CD4-positive, alpha-beta T cell treated with Interleukin-4 for 1 hour (primary cell): ENCODE measurements around the gene GUSB.
"Not testable (repeated sequence)": the region's sequence is repeated elsewhere in the genome, so short reads cannot be mapped to it uniquely, and the experiment has no call there.

Experiments
- DNase-seq, 2 donors: peaks; one replicate each; pipeline ENCODE4 v3.0.0-alpha.2; 2020 to 2022

The GUSB gene

DNA sequence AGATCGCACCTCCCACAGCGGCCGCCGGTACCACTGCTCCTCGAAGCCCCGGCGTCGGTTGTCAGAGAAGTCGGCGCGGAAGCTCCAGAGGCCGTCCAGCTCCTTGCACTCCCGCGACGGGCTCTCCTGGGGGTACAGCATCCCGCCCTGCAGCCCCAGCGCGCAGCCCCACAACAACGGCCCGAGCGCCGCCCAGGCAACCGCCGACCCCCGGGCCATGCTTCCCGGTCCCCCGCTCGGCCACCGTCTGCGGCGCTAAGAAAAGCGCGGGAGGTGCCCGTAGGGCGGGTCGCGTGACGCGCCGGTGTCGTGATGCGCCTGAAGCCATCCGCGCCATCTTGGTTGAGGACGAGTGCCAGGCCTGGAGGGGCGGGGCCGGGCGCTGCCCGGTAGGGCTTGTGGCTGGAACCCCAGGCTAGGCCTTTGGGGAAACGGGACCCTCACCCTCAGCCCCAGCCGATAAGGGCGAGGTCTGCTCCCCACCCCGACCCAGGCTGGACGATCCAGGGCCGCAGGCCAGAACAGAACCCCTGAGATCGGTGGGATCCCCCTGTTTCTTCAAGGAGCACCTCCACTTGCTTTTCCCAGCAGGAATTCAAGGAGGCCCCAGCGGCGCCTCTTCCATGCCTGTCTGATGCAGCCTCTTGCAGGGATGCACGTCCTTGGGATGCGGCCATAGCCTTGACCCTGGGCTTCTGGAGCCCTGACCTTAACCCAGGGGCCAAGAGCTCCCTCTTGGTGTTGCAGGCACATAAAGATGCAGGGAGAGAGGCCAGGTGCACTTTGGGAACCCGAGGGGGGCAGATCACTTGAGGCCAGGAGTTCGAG lies at the start of gene GUSB:
Gene GUSB, minus strand, starts transcription at position 249 of the 828 bp plus-strand sequence. Its CDS starts 30 bp downstream, at position 219.
- DNase-seq = peak; percentile 89 to 91

DNA sequence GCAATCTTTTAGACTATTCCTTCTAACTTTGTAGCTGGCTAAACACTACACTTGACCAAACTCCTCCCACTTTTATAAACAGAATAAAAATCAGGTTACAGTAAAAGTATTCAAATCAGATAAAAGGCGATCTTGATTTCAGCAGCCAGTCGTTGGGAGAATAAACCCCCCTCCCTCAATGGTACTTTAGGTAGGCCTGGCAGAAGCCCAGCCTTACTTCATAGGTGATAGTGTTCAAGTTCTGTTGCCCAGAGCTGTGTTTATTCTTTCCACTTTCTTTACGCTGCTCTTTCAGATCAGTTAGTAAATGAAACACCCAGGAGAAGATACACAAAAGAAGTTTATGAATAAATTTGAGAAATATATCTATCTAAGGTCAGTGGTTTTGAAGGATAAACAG lies 46.3 kb upstream of the GUSB start:
- DNase-seq = not testable (repeated sequence)

DNA sequence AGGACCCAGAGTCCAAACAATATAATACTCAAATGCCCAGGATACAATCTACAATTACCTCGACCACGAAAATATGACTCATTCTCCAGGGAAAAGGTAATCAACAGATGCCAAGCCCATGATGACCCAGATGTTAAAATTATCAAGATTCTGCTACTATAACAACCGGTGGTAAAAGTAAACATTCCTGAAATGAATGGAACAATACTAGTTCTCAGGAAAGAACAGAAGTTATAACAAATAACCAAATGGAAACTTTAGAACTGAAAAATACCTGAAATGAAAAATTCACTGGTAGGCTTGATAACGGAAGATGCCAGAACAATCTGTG lies 34.1 kb upstream of the GUSB start:
- no peak for DNase-seq

DNA sequence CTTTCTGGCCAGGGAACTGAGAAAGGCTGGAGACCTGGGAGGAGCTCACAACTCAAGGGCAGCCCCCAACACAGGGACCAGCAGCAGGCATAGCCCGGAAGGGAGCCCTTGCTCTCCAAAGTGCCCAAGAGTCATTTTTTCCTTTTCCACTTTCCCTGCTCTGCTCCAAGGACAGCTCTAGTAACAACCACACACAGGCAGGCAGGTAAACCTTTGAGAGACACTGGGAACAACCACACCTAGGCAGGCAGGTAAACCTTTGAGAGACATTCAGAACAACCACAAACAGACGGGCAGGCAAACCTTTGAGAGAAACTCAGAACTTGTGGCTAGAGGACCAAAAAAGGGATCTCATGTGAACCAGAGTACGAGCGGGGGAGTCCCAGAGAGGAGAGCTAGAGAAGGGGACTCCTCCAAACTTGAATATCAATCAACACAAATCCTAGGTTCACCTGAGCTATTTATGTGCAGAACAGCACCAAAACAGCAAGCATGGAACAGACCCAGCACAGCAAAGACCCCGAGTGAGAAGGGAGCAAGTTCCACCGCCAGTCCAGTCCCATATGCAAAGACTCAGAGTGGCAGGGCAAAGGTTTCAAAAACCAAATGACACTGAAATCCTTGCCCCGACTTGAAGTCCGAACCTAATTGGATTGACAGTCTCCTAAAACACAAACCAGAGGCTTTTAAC lies 33.6 kb upstream of the GUSB start:
- DNase-seq = no peak

DNA sequence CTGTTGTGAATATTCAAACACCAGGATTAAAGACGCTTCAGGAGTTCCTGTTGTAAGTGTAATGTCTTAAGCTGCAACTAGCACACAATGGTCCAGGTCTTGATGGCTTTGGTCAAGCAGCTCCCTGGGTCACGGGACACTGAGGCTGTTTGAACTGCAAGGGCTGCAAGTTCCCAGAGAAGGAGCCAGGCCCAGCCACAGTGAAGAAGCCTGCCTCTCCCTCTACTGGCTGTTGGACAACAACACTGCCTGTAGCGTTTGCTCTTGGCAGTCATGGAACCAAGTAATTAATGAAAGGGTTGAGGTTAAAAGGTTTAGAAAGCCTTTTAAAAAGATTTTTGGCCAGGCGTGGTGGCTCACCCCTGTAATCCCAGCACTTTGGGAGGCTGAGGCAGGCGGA lies 31.9 kb upstream of the GUSB start:
- no peak for DNase-seq

DNA sequence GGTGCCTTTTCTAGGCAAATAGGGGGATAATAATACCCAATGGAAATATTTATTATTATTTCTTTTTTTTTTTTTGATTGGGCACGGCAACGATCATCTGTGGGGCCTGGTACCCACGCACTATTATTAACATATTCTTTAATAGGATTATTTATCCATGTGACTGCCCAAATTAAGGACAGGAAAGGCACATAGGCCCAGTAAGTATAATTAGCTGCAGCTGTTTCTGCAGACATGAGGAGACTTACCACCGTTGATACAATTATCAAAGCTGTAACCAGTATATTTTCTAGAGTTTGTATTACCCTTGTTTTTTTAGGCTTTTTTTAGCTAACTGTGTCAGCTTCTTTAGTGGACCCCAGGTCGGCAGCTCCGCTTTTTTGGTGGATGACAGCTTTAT lies 25.2 kb upstream of the GUSB start:
- DNase-seq = no peak

DNA sequence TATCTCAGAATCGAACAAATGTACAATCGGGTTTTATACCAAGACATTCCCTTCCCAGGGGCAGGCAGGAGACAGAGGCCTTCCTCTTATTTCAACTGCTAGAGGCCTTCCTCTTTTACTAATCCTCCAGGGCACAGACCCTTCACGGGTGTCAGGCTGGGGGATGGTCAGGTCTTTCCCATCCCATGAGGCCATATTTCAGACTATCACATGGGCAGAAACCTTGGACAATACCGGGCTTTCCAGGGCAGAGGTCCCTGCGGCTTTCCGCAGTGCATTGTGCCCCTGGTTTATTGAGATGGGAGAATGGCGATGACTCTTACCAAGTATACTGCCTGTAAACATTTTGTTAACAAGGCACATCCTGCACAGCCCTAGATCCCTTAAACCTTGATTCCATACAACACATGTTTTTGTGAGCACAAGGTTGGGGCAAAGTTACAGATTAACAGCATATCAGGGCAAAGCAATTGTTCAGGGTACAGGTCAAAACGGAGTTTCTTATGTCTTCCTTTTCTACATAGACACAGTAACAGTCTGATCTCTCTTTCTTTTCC lies 23.2 kb upstream of the GUSB start:
- not testable (repeated sequence) for DNase-seq

DNA sequence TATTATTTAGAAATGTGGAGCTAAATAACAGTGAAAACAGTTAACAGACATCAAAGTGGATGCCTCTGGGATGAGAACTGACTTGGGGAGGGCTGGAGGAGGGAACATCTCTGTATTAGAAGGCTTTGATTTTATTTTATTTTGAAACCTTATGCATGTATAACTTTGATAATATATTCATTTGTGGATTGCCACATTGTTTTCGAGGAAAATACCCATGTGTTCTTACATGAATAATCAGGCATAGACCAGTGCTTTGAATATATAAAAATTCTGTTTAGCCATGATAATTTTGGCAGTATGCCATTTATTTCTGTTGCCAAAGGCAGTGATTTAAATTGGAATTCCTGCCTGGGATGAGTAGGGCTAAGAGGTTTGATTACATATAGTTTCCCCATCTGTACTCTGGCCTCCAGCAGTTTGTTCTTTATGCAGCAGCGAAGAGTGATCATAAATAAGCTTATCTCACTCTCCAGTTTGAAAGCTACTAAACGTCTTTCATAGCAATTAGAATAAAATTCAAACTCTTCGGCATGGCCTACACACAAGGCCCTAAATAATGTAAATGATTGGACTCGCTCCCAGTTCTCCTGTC lies 18.9 kb upstream of the GUSB start:
- DNase-seq = not testable (repeated sequence)

DNA sequence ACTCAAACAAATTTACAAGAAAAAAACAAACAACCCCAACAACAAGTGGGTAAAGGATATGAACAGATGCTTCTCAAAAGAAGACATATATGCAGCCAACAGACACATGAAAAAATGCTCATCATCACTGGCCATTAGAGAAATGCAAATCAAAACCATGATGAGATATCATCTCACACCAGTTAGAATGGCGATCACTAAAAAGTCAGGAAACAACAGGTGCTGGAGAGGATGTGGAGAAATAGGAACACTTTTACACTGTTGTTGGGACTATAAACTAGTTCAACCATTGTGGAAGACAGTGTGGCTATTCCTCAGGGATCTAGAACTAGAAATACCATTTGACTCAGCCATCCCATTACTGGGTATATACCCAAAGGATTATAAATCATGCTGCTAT lies 13.0 kb upstream of the GUSB start:
- DNase-seq = not testable (repeated sequence)

DNA sequence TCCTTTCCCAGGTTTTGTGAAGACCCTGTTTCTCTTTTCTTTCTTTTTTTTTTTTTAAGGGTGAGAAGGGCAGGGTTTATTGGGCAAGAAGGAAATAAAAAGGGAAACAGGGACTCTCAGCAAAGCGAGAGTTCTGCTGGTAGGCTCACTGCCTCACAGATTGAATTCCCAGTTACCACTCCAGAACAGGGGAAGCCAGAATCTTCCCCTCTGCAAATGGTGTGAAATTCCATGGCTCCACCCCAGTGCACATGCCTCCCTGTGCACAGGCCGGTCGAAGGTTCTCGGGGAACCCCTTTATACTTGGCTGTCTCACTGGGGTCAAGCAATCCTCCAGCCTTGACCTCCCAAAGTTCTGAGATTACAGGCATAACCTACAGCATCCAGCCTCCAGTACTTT lies 10.5 kb upstream of the GUSB start:
- DNase-seq = no peak

DNA sequence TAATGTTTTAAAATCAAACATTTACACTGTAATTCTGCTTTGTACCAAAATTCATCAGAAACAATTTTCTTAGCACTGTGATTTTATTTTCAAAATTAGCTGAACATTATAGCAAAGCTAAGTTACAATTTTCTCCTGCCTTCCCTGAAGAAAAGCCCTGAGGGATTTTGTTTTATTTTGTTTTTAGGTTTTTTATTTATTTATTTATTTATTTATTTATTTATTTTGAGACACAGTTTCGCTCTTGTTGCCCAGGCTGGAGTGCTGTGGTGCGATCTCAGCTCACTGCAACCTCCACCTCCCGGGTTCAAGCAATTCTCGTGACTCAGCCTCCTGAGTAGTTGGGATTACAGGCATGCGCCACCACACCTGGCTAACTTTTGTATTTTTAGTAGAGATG lies 9.8 kb upstream of the GUSB start:
- DNase-seq = not testable (repeated sequence)

DNA sequence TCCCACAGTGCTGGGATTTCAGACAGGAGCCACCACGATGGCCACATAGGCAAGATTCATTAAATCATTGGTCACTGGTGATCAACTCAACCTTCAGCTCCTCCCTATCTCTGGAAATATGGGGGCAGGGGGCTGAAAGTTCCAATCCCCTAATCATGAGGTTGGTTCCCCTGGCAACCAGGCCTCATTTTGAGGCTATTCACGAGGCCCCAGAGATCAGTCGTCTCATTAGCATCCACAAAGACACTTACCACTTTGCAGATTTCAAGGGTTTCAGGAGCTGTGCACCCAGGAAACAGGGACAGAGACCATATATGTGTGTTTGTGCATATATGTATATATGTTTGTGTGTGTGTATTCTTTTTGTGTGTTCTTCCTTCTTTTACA lies 7.7 kb upstream of the GUSB start:
- no peak for DNase-seq

DNA sequence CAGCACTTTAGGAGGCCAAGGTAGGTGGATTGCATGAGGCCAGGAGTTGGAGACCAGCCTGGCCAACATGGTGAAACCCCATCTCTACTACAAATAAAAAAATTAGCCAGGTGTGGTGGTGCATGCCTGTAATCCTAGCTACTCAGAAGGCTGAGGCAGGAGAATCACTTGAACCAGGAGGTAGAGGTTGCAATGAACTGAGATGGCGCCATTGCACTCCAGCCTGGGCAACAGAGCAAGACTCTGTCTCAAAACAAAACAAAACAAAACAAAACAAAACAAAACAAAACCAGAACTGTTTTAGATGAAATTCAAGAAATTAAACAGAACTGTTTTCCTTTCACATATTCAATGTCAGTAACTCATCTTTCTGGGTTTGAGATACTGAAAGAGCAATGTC lies 6.5 kb upstream of the GUSB start:
- DNase-seq = not testable (repeated sequence)

DNA sequence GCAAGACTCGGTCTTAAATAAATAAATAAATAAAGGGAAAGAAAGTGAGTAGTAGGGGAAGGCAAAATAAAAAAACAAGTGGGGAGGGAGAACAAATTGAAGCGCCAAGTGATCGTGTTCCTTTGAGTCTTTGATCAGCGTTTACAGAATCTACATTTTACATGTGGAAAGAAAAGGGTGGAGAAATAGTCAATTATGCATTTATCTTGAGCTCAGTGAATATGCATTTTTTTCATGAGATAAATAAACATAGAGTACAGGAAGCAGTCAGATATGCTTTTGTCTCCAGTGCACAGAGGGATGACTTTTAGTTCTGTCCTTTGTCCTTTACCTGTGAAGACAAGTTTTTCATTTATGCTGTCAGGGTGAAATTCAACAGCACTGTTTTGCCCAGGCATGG lies 6.1 kb upstream of the GUSB start:
- DNase-seq = no peak

DNA sequence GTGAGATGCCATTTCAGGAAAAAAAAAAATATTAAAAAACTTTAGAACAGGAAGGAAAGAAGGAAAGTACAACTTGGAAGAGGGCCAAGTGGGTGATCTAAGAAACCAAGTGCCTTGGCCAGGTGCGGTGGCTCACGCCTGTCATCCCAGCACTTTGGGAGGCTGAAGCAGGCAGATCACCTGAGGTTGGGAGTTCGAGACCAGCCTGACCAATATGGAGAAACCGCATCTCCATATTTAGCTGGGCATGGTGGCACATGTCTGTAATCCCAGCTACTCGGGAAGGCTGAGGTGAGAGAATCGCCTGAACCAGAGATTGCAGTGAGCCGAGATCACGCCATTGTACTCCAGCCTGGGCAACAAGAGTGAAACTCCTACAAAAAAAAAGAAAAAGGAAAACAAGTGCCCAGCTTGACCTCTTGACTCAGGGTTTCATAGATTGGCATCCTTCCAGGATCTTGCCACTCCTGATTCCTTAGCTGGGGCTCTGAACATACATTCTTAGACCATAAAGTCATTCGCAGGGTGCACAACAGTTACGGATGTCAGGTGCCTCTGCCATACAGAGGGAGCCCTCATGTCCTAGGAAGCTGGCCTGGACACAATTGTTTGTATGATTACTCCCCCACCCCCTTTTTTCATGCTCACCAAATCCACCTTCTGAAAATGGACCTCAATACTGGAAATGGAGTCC lies 2.1 kb upstream of the GUSB start:
- DNase-seq = no peak

DNA sequence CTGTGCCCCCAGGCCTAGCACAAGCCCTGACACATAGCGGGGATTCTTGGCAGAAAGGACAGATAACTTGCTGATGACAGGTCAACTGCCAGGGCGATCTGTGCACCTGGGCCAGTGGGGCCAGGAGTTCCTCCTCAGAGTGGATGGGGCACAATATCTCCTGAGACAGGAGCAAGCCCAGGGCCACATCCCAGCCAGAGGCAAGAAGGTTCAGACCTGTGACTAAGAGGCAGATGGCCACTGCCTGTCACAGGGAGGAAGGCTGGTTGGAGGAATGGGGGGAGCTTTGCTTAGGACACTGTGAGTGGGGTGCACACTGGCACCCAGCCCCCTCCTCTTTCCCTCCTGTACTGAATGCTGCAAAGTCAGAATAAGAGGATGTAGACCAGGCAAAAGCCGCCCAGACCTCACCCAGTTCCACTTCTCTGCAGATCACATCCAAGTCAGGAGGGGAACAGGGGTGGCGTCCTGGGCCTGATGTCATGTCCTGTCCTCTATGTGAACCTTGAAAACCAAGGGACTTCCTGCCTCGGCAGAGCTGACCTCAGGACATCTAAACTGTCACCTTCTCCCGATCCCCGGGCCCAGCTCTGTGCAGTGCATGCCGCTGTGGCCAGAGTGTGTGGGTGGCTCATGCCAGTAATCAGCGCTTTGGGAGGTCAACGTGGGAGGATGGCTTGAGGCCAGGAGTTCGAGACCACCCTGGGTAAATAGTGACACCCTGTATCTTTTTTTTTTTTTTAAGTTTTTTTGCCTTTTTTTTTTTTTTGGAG lies 1.3 kb downstream of the GUSB start:
- peak; percentile 69 to 81 for DNase-seq

DNA sequence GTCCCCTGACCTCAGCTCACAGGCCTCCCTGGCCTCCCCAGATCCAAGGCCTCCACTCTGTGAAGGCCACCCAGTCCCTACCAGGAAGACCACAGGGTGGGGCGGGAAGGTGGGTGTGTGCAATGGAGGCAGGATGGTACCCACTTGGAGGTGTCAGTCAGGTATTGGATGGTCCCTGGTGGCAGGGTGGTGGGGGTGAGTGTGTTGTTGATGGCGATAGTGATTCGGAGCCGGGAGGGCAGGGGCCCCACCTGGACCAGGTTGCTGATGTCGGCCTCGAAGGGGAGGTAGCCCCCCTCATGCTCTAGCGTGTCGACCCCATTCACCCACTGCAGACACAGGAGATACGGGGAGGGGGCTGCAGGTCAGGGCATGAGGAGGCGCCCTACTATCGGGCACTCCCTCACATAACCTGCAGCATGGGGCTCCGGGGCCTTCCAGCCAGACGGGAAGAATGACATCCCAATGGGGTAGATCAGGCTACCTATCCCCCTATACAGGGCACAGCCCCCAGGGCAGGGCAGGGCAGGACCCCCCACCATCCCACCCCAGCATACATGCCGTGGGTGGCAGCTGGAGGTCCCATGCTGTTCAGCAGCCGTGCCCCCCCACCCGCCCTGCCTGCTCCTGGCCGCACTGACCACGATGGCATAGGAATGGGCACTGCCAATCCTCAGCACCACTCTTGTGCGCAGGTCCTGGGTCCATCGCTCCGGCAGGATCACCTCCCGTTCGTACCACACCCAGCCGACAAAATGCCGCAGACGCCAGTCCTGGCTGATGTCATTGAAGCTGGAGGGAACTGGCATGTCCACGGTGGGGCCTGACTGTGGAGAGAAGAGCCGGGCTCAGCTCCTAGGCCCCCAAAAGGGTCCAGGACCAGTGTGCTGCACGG lies 2.2 kb downstream of the GUSB start:
- no peak for DNase-seq

DNA sequence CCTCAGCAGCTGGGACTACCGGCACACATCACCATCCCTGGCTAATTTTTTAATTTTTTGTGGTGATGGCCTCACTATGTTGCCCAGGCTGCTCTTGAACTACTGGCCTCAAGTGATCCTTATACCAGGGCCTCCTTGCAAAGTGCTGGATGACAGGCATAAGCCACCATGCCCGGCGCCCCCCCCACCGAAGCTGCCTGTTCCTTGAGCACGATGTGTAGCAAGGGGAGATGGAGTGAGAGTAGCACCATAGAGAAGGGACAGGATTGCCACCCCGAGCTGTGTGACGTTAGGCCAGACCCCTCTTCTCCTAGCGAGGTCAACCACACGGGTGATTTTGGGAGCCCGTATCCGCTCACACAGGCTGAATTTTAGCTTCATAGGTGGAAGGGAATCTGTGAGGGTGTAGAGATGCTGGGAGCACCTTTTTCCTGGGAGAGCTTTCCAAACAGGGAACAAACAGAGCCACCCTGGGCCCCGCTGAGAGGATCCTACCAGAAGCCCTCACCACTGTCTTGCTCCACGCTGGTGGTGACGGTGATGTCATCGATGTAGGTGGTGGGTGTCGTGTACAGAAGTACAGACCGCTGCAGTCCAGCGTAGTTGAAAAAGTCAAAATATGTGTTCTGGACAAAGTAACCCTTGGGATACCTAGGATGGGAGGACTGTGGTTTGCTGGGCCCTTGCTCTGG lies 3.0 kb downstream of the GUSB start:
- no peak for DNase-seq

DNA sequence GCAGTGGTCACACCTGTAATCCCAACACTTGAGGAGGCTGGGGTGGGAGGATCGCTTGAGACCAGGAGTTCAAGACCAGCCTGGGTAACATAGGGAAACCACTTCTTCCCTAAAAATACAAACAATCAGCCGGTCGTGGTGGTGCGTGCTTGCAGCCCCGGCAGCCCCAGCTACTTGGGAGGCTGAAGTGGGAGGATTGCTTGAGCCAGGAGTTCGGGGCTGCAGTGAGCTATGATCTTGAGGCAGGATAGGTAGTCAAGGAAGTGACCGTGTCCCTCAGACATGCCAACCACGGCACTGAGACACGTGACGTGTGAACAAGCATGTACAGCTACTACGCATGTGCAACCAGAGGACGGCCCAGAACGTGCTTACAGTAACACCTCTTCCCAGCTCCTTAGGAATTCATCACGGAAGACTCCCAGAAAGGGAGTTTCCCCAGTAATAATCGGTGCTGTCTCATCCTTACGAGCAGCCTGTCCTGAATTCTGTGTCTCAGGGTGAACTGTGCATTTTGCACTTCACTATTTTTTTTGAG lies 5.3 kb downstream of the GUSB start:
- no peak for DNase-seq

DNA sequence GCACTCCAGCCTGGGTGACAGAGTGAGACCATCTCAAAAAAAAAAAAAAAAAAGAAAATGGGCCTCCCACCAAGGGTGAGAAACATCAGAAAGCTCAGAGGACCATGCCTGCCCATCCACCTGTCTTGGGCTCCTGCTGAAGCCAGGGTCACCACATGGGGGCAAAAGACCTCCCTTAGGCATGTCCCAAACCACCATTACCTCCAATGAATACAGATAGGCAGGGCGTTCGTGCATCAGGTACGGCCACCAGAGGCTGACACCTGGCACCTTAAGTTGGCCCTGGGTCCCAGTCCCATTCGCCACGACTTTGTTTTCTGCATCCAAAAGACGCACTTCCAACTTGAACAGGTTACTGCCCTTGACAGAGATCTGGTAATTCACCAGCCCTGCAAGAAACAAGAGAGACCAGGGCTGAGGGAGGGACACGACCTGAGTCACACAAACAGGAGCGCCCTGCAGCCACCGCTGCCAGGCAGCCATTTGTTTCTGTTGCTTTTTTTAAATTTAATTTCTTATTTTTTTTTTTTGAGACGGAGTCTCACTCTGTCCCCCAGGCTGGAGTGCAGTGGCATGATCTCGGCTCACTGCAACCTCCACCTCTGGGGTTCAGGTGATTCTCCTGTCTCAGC lies 6.1 kb downstream of the GUSB start:
- DNase-seq = no peak
